HG02678 (cell line): ENCODE measurements around the gene OLFM1.
"Not testable (repeated sequence)": the region's sequence is repeated elsewhere in the genome, so short reads cannot be mapped to it uniquely, and the experiment has no call there.

ENCODE experiments used
- ATAC-seq: cut with Tn5 transposase; IDR thresholded peaks from one replicate; pipeline ENCODE4 v1.9.1; 2021; ENCODE audit warnings: mild to moderate bottlenecking, moderate library complexity; ENCODE audit not compliant: unreplicated experiment

The OLFM1 gene

DNA sequence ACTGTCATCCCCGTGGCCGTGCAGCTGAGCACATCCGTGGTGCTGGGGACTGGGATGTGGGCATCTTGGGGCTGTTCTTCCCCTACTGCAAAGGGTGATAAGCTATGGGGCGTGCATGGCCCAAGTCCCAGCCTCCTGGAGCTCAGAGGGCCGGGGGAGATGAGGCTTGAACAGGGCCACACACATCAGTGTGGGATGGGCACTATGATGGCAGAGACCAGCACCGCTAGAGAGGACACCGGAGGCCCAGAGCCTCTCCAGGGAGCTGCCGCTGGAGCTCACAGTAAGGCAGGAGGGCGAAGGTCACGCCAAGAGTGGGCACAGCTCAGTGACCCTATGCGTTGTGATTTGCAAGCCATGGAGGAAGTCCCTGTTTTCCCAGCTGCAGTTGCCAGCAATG, 63.5 kb downstream of the OLFM1 start:
- no peak for ATAC-seq

GRCh38 chr9:135151757-135152613, 64.5 kb downstream of the OLFM1 start:
- ATAC-seq = no peak

GRCh38 chr9:135152614-135153334, 65.3 kb downstream of the OLFM1 start:
- no peak for ATAC-seq

GRCh38 chr9:135154050-135154615, 66.7 kb downstream of the OLFM1 start:
- ATAC-seq = no peak

GRCh38 chr9:135155396-135155795, 67.9 kb downstream of the OLFM1 start:
- no peak for ATAC-seq

GRCh38 chr9:135156525-135157510, 69.3 kb downstream of the OLFM1 start:
- ATAC-seq = no peak

DNA sequence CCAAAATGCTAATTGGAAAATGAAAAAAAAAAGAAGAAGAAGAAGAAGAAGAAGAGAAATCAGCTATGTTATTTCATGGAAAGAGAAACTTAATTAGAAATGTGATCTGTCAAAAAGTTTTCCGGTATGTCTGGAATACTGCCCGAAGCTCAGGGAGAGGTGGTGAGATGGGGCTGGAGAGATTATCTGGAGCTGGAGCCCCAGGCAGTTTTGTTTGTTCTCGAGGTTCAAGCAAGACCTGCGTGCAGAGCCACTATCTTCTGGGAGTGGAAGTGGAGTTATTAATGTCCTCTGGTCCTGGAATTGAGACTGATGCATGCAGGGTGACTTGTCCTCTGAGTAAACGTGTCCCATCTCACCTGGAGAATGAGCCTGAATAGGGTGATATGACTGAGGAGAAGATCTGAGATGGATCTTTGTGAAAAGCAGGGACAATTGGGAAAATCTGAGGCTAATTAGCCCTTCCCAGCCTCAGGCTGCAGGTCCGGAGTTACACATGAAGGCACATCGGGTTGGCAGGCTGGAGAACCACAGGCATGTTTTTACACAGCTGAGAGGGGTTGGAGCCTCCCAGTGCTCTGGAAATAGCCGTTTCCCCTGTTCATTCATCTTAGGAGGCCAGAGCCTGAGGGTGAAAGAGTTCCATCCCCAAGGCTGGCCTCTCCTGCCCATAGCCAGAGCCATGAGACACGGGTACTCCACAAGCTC, 70.5 kb downstream of the OLFM1 start:
- ATAC-seq = no peak

- no peak for ATAC-seq
Observed at GRCh38 chr9:135158564-135158937, 71.1 kb downstream of the OLFM1 start.

GRCh38 chr9:135159801-135160200, 72.3 kb downstream of the OLFM1 start:
- no peak for ATAC-seq

GRCh38 chr9:135160862-135161261, 73.4 kb downstream of the OLFM1 start:
- no peak for ATAC-seq

DNA sequence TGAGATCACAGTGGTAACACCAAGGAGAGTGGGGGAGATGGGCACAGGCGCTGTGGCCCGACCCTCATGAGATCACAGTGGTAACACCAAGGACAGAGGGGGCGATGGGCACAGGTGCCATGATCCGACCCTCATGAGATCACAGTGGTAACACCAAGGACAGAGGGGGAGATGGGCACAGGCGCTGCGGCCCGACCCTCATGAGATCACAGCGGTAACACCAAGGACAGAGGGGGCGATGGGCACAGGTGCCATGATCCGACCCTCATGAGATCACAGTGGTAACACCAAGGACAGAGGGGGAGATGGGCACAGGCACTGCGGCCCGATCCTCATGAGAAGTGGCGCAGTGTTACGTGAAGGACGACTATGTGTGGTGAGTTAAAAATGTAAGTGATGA, 75.1 kb downstream of the OLFM1 start:
- ATAC-seq = not testable (repeated sequence)

DNA sequence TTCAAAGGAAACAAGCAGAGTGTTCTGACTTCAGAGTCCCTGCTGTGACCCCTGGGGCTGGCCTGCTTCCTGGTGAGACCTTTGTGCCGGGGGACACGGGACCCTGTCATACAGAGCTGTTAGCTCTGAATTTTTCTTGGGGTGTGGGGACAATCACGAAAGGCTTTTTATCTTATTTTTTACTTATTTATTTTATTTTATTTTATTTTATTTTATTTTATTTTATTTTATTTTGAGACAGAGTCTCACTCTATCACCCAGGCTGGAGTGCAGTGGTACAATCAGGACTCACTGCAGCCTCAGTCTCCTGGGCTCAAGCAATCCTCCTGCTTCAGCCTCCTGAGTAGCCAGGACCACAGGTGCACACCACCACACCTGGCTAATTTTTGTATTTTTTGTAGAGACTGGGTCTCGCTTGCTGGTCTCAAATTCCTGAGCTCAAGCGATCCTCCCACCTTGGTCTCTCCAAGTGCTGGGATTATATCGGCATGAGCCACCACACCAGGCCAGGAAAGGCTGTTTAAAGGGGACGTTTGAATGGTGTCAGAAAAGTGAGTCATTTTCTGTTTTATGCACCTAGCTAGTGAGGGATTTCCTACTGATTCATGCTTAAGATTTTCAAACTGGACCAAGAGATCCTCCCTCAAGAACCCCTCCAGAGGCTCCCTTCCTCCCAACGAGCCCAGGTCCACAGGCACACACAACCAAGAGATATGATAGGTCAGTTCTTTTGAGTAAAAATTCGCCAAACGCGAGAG, 75.7 kb downstream of the OLFM1 start:
- ATAC-seq = no peak

- ATAC-seq = no peak
Observed at GRCh38 chr9:135164036-135164435, 76.6 kb downstream of the OLFM1 start.

GRCh38 chr9:135165003-135165711, 77.7 kb downstream of the OLFM1 start:
- ATAC-seq = no peak

- no peak for ATAC-seq
Observed at GRCh38 chr9:135165756-135166519, 78.5 kb downstream of the OLFM1 start.

- no peak for ATAC-seq
Observed at GRCh38 chr9:135166565-135166964, 79.1 kb downstream of the OLFM1 start.

GRCh38 chr9:135167356-135167755, 79.9 kb downstream of the OLFM1 start:
- no peak for ATAC-seq
